DOHH2 (cell line): Measurements from ENCODE around the gene TAGLN3.

Experiments used
- H3F3A ChIP-seq: fragments of 200-600 bp; sonication (generic), shearing (Covaris generic); 2 replicates; pipeline ENCODE4 v1.6.0; 2016; ENCODE audit warnings: antibody characterized with exemption, mild to moderate bottlenecking; ENCODE audit not compliant: control insufficient read depth, insufficient read depth
- H3K27ac ChIP-seq: fragments of 200-600 bp; sonication (generic); 2 replicates; pipeline ENCODE4 v1.5.1; 2014; ENCODE audit warnings: low read depth, mild to moderate bottlenecking, low read length, moderate library complexity
- H3K27me3 ChIP-seq: fragments of 200-600 bp; sonication (generic); 2 replicates; pipeline ENCODE4 v1.6.1; 2014; ENCODE audit warnings: mild to moderate bottlenecking, low read length, mixed read lengths; ENCODE audit not compliant: control insufficient read depth
- H3K36me3 ChIP-seq: fragments of 200-600 bp; sonication (generic); 2 replicates; pipeline ENCODE4 v1.6.1; 2014; ENCODE audit warnings: mild to moderate bottlenecking, low read length, moderate library complexity, mixed read lengths; ENCODE audit not compliant: control insufficient read depth
- H3K4me1 ChIP-seq: fragments of 200-600 bp; sonication (generic); 2 replicates; pipeline ENCODE4 v1.6.1; 2014; ENCODE audit warnings: mild to moderate bottlenecking, low read length, mixed read lengths; ENCODE audit not compliant: control insufficient read depth
- H3K4me2 ChIP-seq: fragments of 200-600 bp; sonication (generic); 2 replicates; pipeline ENCODE4 v1.6.0; 2014; ENCODE audit warnings: mild to moderate bottlenecking, low read length, moderate library complexity
- H3K4me3 ChIP-seq: fragments of 200-600 bp; sonication (generic); 2 replicates; pipeline ENCODE4 v1.5.1; 2014; ENCODE audit warnings: mild to moderate bottlenecking, low read length, mixed read lengths
- H3K79me2 ChIP-seq: fragments of 200-600 bp; sonication (generic); 2 replicates; pipeline ENCODE4 v1.6.1; 2014; ENCODE audit warnings: mild to moderate bottlenecking, low read length, mixed read lengths; ENCODE audit not compliant: control insufficient read depth
- H3K9me2 ChIP-seq: fragments of 200-600 bp; sonication (generic); replicated peaks from 2 replicates; pipeline ENCODE4 v1.6.1; 2014; ENCODE audit warnings: mild to moderate bottlenecking, low read length, mixed read lengths; ENCODE audit not compliant: control insufficient read depth
- H3K9me3 ChIP-seq: fragments of 200-600 bp; sonication (generic); 2 replicates; pipeline ENCODE4 v1.6.1; 2014; ENCODE audit warnings: antibody characterized with exemption, low read length, mixed read lengths; ENCODE audit not compliant: control insufficient read depth, insufficient read depth
- H4K20me1 ChIP-seq: fragments of 200-600 bp; sonication (generic); 2 replicates; pipeline ENCODE4 v1.6.0; 2014; ENCODE audit warnings: low read depth, mild to moderate bottlenecking, antibody characterized with exemption, low read length, moderate library complexity; ENCODE audit not compliant: control insufficient read depth, insufficient read depth
- CTCF ChIP-seq: fragments of 200-600 bp; sonication (generic); IDR thresholded peaks from one replicate; pipeline ENCODE4 v1.5.1; 2014; ENCODE audit warnings: antibody characterized with exemption, mild to moderate bottlenecking, low read depth, low read length; ENCODE audit not compliant: poor library complexity, severe bottlenecking
- EZH2phosphoT487 ChIP-seq: fragments of 200-600 bp; sonication (generic); IDR thresholded peaks from 2 replicates; pipeline ENCODE4 v1.6.1; 2017; ENCODE audit warnings: borderline replicate concordance, mild to moderate bottlenecking, antibody characterized with exemption, low read length, moderate library complexity, mixed read lengths

Gene TAGLN3

GRCh38 chr3:111975131-111975530 lies 23.6 kb upstream of the TAGLN3 start:
- Histone ChIP-seq H3K36me3 (peaks cover 5% of the 10 kb centered on the region; the same call in 1 of the 2 replicates), H3K4me3 (no peak overlapping the region), H3K4me2 (no peak overlapping the region), H3K4me1 (peaks cover 12% of the 10 kb centered on the region), H3K9me3 (no peaks in the 10 kb centered on the region), H3F3A (no peaks in the 10 kb centered on the region), H3K27ac (no peak overlapping the region), H3K27me3 (peaks cover 28% of the 10 kb centered on the region), H3K79me2 (peaks cover 13% of the 10 kb centered on the region), H3K9me2 (no peaks in the 10 kb centered on the region), H4K20me1 (no peaks in the 10 kb centered on the region)
- TF ChIP-seq CTCF (no peak), EZH2phosphoT487 (no peak)

- Histone ChIP-seq H3K79me2 (peaks cover 24% of the 10 kb centered on the region), H3K4me2 (no peak overlapping the region), H3K27me3 (peaks cover 24% of the 10 kb centered on the region), H4K20me1 (no peaks in the 10 kb centered on the region), H3K9me3 (no peaks in the 10 kb centered on the region), H3K4me1 (peaks cover 23% of the 10 kb centered on the region), H3K27ac (no peak overlapping the region), H3K9me2 (no peaks in the 10 kb centered on the region), H3K4me3 (no peak overlapping the region), H3F3A (no peaks in the 10 kb centered on the region), H3K36me3 (peaks cover 10% of the 10 kb centered on the region)
- TF ChIP-seq CTCF, result no peak
- no peak for TF ChIP-seq EZH2phosphoT487
Measured at GRCh38 chr3:111976254-111976653, 22.5 kb upstream of the TAGLN3 start.

- Histone ChIP-seq H4K20me1 (no peaks in the 10 kb centered on the region; the same call in 1 of the 2 replicates), H3K4me3 (peak within 1 kb of the TSS; percentile 93), H3K4me1 (peaks cover 31% of the 10 kb centered on the region), H3K79me2 (peaks cover 47% of the 10 kb centered on the region), H3K9me3 (no peaks in the 10 kb centered on the region), H3K36me3 (peaks cover 30% of the 10 kb centered on the region), H3K27ac (peak within 1 kb of the TSS; percentile 51), H3K4me2 (peak within 1 kb of the TSS; percentile 89), H3K9me2 (no peaks in the 10 kb centered on the region), H3F3A (no peaks in the 10 kb centered on the region), H3K27me3 (peaks cover 15% of the 10 kb centered on the region)
- TF ChIP-seq EZH2phosphoT487 (no peak), CTCF (no peak)
Measured at GRCh38 chr3:111978583-111979433, 19.9 kb upstream of the TAGLN3 start, which contains the start of gene ABHD10. TSS of gene ABHD10 (plus strand) at chr3:111979026. CDS start at chr3:111979062, 36 bp downstream.
